Measurements from ENCODE around the gene TCEA3.

- TF ChIP-seq POLR2A (IDR thresholded peaks at IDR 0.05) (no peak), CTCF (IDR thresholded peaks at IDR 0.05) (no peak)
Observed at GRCh38 chr1:23459338-23459757, 34.8 kb upstream of the TCEA3 start.
